Stimulated activated CD8-positive, alpha-beta memory T cell treated with anti-CD3 and anti-CD28 coated beads, Interleukin-4, amount 100 ng/mL, for 48 hours (primary cell): ENCODE results near the gene KCNG2.
"Not testable (repeated sequence)": the region's sequence is repeated elsewhere in the genome, so short reads cannot be mapped to it uniquely, and the experiment has no call there.

Experiments used
- DNase-seq: peaks from one replicate; pipeline ENCODE4 v3.0.0-alpha.2; 2020

Gene KCNG2

DNA sequence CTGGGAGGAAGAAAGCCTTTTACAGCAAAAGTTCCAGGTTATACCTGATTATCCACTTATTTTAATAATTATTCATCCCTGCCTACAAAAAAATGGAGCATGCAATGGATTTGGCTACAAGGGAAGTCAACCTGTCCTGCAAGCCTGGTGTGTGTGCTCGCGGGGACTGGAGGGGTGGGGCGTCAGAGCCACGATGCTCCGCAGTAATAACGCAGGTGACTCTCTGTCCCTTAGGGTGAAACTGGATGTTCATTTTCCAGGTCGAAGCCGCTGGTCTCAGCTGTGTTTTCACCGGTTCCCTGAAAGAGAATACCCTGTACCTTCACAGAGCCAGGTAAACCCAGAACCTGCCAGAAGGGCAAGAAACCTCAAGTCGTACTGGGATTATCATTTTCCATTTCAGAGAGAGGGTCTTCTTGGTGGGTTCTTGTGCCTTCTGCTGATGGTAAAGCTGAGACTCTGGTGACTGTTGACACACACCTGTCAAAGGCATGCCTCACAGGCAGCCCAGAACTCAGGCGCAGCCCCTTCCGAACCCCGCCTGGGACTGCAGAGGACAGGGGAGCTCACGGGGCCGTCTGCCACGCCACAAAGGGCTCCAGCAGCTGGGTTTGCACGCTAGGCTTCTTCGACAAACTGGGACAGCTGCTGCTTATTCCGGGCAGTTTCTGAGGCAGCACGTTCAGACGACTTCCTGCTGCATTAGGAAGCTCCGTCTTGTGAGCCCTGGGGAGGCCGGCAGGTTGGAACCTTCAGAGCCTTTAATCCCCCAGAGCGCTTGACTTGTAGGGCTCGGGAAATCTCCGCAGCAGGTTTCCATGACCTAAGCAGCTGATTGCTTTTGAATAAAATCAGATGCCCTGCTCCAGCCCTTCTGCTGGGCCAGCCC lies 58.6 kb downstream of the KCNG2 start:
- DNase-seq = no peak

DNA sequence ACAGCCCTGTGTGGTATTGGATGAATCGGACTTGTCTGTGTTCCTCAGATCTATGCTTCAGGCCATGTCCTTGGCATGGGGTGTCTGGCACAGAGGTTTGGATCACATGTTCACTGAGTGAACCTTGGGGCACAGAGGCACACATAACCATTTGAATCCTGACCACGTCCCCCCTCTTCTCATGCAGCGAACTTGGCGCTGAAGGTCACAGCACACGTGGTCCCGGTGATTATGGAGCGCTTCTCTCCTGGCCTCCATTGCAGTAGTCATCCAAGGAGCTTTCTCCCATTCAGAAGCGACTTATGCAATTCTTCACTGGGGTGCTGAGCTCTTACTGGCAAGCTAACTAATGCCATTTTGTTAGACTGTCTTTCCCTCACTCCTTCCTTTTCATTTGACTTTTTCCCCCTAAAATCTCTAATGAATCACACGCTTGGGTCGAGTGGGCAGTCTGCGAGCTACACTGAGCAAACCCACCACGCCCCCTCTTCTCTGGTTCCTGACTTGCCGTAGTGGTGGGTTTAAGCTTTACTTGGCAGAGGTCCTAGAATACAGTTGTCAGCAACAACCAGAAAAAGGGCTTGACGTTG lies 59.4 kb downstream of the KCNG2 start:
- DNase-seq = no peak

DNA sequence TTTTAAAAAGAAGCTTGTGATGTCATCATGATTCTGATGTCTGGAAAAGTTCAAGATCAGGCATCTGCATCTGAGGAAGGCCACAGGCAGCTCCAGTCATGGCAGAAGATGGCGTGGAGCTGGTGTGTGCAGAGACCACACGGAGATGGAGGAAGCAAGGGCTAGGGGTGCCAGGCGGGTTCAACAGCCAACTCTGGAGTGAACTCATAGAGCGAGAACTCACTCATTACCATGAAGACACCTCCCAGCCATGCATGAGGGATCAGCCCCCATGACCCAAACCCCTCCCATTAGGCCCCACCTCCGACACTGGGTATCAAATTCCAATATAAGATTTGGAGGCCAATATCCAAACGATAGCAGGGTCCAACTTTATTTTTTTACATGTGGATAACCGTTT lies 61.6 kb downstream of the KCNG2 start:
- no peak for DNase-seq

DNA sequence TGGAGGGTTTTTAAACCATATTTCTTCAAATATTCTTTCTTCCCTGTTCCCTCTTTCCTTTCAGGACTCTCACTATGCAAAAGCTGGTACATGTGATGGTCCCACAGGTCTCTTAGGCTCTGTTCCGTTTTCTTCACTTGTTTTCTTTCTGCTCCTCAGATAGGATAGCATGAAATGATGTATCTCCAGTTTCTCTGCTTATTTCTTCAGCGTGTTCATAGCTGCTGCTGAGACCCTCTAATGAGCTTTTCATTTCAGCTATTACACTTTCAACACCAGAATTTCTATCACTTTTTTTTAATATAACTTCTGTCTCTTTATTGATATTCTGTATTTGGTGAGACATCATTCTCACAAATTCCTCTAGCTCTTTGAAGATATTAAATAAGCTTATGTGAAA lies 63.9 kb downstream of the KCNG2 start:
- DNase-seq = no peak

GRCh38 chr18:79862562-79862961 lies 64.8 kb downstream of the KCNG2 start:
- DNase-seq = no peak

DNA sequence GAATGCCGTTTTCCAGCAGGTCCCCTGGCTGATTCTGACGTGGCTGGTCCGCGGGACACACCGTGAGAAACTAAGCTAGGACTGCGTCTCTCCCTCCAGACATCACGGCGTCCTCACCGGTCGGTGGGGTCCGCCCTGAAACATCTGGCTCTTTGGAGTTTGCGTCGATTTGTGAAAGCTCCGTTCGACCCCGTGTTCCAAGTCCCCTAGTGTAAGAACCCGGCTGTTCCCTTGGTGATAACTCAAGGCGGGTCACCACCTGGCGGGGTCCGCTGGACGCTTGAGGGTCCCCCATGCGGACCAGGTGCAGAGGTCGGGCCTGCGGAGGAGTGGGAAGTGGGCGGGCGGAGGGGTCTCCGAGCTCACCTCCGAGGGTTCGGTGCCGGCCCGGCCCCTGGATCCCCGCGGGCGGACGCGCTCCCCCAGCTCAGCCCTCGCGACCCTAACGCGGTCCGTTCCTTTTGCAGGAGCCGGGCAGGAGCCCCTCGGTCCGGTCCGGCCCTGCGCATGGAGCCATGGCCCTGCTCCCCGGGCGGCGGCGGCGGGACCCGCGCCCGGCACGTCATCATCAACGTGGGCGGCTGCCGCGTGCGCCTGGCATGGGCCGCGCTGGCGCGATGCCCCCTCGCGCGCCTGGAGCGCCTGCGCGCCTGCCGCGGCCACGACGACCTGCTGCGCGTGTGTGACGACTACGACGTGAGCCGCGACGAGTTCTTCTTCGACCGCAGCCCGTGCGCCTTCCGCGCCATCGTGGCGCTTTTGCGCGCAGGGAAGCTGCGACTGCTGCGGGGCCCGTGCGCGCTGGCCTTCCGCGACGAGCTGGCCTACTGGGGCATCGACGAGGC lies 65.6 kb downstream of the KCNG2 start:
- no peak for DNase-seq

- DNase-seq = no peak
Observed at GRCh38 chr18:79864006-79864725, 66.4 kb downstream of the KCNG2 start.

GRCh38 chr18:79864955-79865354 lies 67.2 kb downstream of the KCNG2 start:
- not testable (repeated sequence) for DNase-seq

- not testable (repeated sequence) for DNase-seq
Observed at GRCh38 chr18:79865951-79866350, 68.2 kb downstream of the KCNG2 start.

DNA sequence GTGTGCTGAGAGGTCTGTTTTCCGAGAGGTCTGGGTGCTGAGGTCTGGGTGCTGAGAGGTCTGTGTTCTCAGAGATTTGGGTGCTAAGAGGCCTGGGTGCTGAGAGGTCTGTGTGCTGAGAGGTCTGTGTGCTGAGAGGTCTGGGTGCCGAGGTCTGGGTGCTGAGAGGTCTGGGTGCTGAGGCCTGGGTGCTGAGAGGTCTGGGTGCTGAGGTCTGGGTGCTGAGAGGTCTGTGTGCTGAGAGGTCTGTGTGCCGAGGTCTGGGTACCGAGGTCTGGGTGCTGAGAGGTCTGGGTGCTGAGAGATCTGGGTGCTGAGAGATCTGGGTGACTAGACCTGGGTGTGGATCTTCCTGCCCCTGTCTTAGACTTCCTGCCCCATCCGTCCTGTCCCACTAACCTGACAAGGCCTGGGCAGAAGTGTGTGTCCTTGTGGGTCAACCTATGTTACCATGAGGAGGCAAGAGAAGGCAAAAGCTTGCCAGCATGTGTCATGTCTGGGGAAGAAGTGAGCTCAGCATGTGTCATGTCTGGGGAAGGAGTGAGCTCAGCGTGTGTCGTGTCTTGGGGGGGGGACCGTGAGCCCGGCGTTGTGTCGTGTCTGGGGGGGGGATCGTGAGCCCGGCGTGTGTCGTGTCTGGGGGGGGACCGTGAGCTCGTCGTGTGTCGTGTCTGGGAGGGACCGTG lies 69.3 kb downstream of the KCNG2 start:
- DNase-seq = no peak

- DNase-seq = no peak
Observed at GRCh38 chr18:79867666-79868065, 69.9 kb downstream of the KCNG2 start.

DNA sequence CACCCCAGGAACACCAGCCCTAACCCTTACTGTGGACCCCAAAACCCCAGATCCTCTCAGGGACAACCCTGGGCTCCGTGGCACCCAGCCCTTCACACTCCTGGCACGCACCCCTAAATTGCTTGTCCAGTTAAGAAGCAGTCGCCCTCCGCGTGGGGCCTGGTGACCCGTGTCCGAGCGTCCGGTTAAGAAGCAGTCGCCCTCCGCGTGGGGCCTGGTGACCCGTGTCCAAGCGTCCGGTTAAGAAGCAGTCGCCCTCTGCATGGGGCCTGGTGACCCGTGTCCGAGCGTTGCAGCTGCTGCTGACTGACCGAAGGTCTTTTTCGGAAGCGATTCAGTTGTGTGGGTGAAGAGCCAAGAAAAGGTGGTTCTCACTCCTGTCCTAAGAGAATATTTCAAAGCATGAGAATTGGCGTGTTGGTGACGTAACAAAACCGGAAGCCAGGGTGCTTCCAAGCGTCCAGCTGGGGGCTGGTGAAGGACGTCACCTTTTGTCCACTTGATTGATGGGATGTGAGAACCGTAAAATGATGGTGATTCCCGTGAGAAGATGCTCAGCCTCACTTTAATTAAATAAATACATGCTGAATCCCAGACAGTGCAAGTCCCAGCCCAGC lies 70.5 kb downstream of the KCNG2 start:
- no peak for DNase-seq

GRCh38 chr18:79868811-79869541 lies 71.2 kb downstream of the KCNG2 start:
- peak; percentile 16 for DNase-seq

- DNase-seq = no peak
Observed at GRCh38 chr18:79869591-79870300, 72.0 kb downstream of the KCNG2 start.

DNA sequence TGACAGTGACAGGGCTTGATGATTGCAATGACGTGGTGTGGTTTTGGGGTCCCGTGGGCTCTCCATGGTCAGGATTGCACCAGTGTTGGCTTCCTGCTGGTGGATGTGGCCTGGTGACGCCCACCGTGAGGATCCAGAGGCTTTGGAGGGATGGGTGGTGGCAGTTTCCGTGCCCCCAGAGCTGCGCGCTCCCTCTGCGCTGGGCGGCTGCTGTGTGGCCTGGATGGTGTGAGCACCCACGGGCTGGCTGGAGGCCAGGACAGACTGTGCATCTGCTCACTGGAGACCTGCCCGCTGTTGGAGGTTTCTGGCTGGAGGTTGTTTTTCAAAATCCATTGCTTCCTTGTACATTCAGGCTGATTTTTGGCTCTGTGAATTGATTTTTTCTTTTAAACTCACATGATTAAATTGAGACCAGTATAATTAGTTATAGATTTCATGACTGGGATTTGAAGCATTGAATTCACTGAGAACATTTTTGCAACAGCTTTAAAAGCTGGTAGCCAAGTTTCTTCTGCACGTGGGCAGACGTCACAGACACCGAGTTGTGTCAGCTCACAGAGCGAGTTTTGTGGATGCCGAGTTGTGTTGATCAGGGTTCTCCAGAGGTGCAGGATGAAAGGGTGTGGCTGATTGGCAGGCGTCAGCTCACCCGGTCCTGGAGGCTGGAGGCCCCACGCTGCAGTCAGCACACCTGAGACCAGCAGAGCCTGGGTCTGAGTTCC lies 72.7 kb downstream of the KCNG2 start:
- no peak for DNase-seq

DNA sequence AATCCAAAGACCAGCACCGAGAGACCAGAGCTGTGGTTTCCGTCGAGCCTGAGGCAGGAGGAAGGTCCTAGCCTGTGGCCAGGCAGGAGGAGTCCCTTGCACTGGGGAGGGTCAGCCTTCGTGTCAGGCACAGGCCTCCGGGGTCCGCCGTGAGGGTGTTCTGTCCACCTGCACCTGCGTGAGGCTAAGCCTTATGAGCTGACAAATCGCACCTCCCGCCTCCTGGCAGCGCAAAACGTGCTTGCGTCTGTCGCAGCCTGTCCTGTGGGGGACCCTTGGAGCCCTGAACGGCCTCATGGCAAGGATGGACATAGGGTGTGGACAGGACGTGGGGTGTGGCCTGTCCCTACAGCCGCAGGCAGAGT lies 73.3 kb downstream of the KCNG2 start:
- no peak for DNase-seq

DNA sequence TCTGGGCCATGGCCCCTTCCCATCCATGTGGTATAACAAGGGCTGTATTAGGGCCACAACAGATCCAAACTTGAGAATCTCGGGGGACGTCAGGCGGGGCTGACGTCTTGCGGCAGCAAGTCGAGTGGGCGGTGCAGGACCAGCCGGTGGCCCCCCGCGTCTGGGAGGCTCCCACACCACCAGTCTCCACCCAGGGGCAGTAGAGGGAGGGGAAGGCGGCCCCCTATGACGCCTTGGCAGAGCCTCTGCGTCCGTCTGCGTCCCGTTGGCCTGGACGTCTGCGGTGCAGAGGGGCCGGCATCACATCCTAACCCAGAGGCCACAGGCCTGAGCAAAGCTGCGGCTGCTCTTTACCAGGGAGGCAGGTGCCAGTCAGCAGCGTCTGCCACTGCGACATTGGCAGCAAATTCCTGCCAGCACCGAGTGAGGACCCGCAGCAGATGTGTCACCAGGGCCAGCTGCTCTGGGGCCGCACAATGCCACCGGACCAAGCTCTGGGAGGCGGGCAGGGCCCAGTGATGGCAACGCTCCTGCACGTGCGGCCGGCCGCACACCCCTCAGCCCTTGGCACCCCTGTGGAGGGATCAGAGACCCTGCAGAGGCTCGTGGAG lies 73.8 kb downstream of the KCNG2 start:
- no peak for DNase-seq

- no peak for DNase-seq
Observed at GRCh38 chr18:79872527-79873444, 75.0 kb downstream of the KCNG2 start.
